SK-N-SH treated with all-trans-retinoic acid at 6 μM for 48 hours (cell line): ENCODE measurements around the gene TGOLN2.

Source experiments
- ATAC-seq: fragments of 200-7000 bp; cut with Tn5 transposase; 3 replicates; pipeline ENCODE4 v1.9.1; 2020; ENCODE audit warnings: mild to moderate bottlenecking, moderate library complexity
- ARNTL ChIP-seq: fragments of 450-650 bp; formaldehyde crosslinking; IDR thresholded peaks from 2 replicates; pipeline ENCODE4 v1.5.0; 2020; ENCODE audit warnings: low read depth, mild to moderate bottlenecking, moderate library complexity, borderline replicate concordance
- BACH2 ChIP-seq: fragments of 250-450 bp; sonication (Bioruptor Pico); IDR thresholded peaks from 2 replicates; pipeline ENCODE4 v1.9.0; 2021; ENCODE audit warnings: mild to moderate bottlenecking, borderline replicate concordance
- CSDC2 ChIP-seq: fragments of 250-450 bp; sonication (Bioruptor Pico); IDR thresholded peaks from 2 replicates; pipeline ENCODE4 v1.5.0; 2020; ENCODE audit warnings: mild to moderate bottlenecking, moderate library complexity
- ESRRG ChIP-seq: fragments of 250-450 bp; sonication (Bioruptor Pico); IDR thresholded peaks from 2 replicates; pipeline ENCODE4 v1.6.1; 2021; ENCODE audit warnings: mild to moderate bottlenecking
- GLIS3 ChIP-seq: fragments of 250-450 bp; sonication (Bioruptor Pico); IDR thresholded peaks from 2 replicates; pipeline ENCODE4 v1.5.0; 2020; ENCODE audit warnings: mild to moderate bottlenecking, moderate library complexity
- ISL1 ChIP-seq: fragments of 250-450 bp; sonication (Bioruptor Pico); IDR thresholded peaks from 2 replicates; pipeline ENCODE4 v2.1.2; 2022; ENCODE audit warnings: mild to moderate bottlenecking, moderate library complexity
- OSR1 ChIP-seq: fragments of 250-450 bp; sonication (Bioruptor Pico); IDR thresholded peaks from 2 replicates; pipeline ENCODE4 v1.8.0; 2022; ENCODE audit warnings: moderate library complexity, mild to moderate bottlenecking, inconsistent platforms
- PATZ1 ChIP-seq: fragments of 250-450 bp; sonication (Bioruptor Pico); IDR thresholded peaks from 2 replicates; pipeline ENCODE4 v1.8.0; 2020; ENCODE audit warnings: mild to moderate bottlenecking, moderate library complexity, borderline replicate concordance
- PPARA ChIP-seq: fragments of 250-450 bp; sonication (Bioruptor Pico); IDR thresholded peaks from 2 replicates; pipeline ENCODE4 v1.5.0; 2020; ENCODE audit warnings: mild to moderate bottlenecking, borderline replicate concordance
- RARB ChIP-seq: fragments of 250-450 bp; sonication (Bioruptor Pico); IDR thresholded peaks from 2 replicates; pipeline ENCODE4 v1.8.0; 2021; ENCODE audit warnings: mild to moderate bottlenecking, moderate library complexity
- SNAI2 ChIP-seq: fragments of 250-450 bp; sonication (Bioruptor Pico); IDR thresholded peaks from 2 replicates; pipeline ENCODE4 v1.5.0; 2020; ENCODE audit warnings: mild to moderate bottlenecking, moderate library complexity
- TCF4 ChIP-seq: fragments of 250-450 bp; sonication (Bioruptor Pico); IDR thresholded peaks from 2 replicates; pipeline ENCODE4 v1.8.0; 2021; ENCODE audit warnings: mild to moderate bottlenecking, moderate library complexity, borderline replicate concordance
- TOX ChIP-seq: fragments of 250-450 bp; sonication (Bioruptor Pico); IDR thresholded peaks from 2 replicates; pipeline ENCODE4 v1.8.0; 2021; ENCODE audit warnings: mild to moderate bottlenecking, moderate library complexity, borderline replicate concordance
- TSHZ2 ChIP-seq: fragments of 250-450 bp; sonication (Bioruptor Pico); IDR thresholded peaks from 2 replicates; pipeline ENCODE4 v1.5.0; 2020; ENCODE audit warnings: mild to moderate bottlenecking, moderate library complexity
- ZC3H10 ChIP-seq: fragments of 250-450 bp; sonication (Bioruptor Pico); IDR thresholded peaks from 2 replicates; pipeline ENCODE4 v1.5.1; 2021; ENCODE audit warnings: mild to moderate bottlenecking, moderate library complexity
- ZFP3 ChIP-seq: fragments of 250-450 bp; sonication (Bioruptor Pico); IDR thresholded peaks from 2 replicates; pipeline ENCODE4 v1.5.0; 2020; ENCODE audit warnings: mild to moderate bottlenecking, moderate library complexity
- ZFP30 ChIP-seq: fragments of 450-650 bp; formaldehyde crosslinking; IDR thresholded peaks from 2 replicates; pipeline ENCODE4 v1.5.0; 2022; ENCODE audit warnings: mild to moderate bottlenecking, moderate library complexity
- ZNF565 ChIP-seq: fragments of 450-650 bp; formaldehyde crosslinking; conservative IDR thresholded peaks from 2 replicates; pipeline ENCODE4 v1.5.0; 2020; ENCODE audit warnings: low read depth, mild to moderate bottlenecking, moderate library complexity
- ZNF70 ChIP-seq: fragments of 450-650 bp; formaldehyde crosslinking; IDR thresholded peaks from 2 replicates; pipeline ENCODE4 v1.5.0; 2020; ENCODE audit warnings: mild to moderate bottlenecking, moderate library complexity
- ZNF8 ChIP-seq: fragments of 450-650 bp; formaldehyde crosslinking; IDR thresholded peaks from 2 replicates; pipeline ENCODE4 v1.5.0; 2020; ENCODE audit warnings: mild to moderate bottlenecking, moderate library complexity
- TF ChIP-seq, protein P1 (sequence below): fragments of 250-450 bp; sonication (Bioruptor Pico); IDR thresholded peaks from 2 replicates; pipeline ENCODE4 v1.5.1; 2021; ENCODE audit warnings: mild to moderate bottlenecking, moderate library complexity
- TF ChIP-seq, protein P2 (sequence below): fragments of 250-450 bp; sonication (Bioruptor Pico); IDR thresholded peaks from 2 replicates; pipeline ENCODE4 v1.5.1; 2020; ENCODE audit warnings: low read depth, mild to moderate bottlenecking, moderate library complexity

Gene TGOLN2

GRCh38 chr2:85283641-85284040 lies 44.1 kb downstream of the TGOLN2 start:
- TF ChIP-seq SNAI2 = no peak
- no peak for TF ChIP-seq TOX
- TF ChIP-seq CSDC2 = no peak
- no peak for TF ChIP-seq TSHZ2 (CRISPR knock-in tag)
- TF ChIP-seq ESRRG (CRISPR knock-in tag) = no peak
- TF ChIP-seq ZNF565 (CRISPR knock-in tag) = no peak
- TF ChIP-seq, protein P1, sequence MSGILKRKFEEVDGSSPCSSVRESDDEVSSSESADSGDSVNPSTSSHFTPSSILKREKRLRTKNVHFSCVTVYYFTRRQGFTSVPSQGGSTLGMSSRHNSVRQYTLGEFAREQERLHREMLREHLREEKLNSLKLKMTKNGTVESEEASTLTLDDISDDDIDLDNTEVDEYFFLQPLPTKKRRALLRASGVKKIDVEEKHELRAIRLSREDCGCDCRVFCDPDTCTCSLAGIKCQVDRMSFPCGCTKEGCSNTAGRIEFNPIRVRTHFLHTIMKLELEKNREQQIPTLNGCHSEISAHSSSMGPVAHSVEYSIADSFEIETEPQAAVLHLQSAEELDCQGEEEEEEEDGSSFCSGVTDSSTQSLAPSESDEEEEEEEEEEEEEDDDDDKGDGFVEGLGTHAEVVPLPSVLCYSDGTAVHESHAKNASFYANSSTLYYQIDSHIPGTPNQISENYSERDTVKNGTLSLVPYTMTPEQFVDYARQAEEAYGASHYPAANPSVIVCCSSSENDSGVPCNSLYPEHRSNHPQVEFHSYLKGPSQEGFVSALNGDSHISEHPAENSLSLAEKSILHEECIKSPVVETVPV (CRISPR knock-in tag) = no peak
- no peak for TF ChIP-seq PATZ1 (CRISPR knock-in tag)
- no peak for TF ChIP-seq ISL1
- no peak for TF ChIP-seq ZFP30 (CRISPR knock-in tag)
- TF ChIP-seq, protein P2, sequence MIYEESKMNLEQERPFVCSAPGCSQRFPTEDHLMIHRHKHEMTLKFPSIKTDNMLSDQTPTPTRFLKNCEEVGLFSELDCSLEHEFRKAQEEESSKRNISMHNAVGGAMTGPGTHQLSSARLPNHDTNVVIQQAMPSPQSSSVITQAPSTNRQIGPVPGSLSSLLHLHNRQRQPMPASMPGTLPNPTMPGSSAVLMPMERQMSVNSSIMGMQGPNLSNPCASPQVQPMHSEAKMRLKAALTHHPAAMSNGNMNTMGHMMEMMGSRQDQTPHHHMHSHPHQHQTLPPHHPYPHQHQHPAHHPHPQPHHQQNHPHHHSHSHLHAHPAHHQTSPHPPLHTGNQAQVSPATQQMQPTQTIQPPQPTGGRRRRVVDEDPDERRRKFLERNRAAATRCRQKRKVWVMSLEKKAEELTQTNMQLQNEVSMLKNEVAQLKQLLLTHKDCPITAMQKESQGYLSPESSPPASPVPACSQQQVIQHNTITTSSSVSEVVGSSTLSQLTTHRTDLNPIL (CRISPR knock-in tag) = no peak
- TF ChIP-seq ARNTL (CRISPR knock-in tag) = no peak
- no peak for TF ChIP-seq RARB
- TF ChIP-seq ZC3H10 (CRISPR knock-in tag) = no peak
- TF ChIP-seq ZFP3 (CRISPR knock-in tag) = no peak
- ATAC-seq = no peak

- TF ChIP-seq ZFP3 (CRISPR knock-in tag) (no peak), ZFP30 (CRISPR knock-in tag) (no peak), PATZ1 (CRISPR knock-in tag) (no peak)
- ATAC-seq = no peak
These were observed 44.9 kb downstream of the TGOLN2 start for GRCh38 chr2:85282914-85283313.

DNA sequence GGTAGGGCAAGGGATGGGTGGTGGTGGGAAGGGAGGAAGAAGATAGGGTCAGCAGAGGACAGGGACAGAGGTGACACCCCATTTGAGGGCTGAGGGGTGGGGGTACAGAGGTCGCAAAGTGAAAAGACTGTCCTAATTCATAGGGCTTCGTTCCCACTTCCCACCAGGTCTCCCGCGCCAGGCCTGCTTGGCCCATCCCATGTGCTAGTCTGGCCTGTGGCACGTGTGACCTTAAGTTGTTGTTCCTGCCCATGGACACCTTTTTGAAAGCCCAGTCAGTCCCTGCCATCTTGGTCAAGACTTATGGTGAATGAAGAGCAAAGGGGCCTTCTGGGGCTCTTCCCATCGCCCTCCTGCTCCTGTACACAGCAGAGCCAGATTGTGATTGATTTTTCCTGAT lies 46.2 kb downstream of the TGOLN2 start:
- no peak for TF ChIP-seq ESRRG (CRISPR knock-in tag)
- no peak for TF ChIP-seq TCF4 (CRISPR knock-in tag)
- no peak for TF ChIP-seq ZFP3 (CRISPR knock-in tag)
- TF ChIP-seq OSR1 (CRISPR knock-in tag) = no peak
- no peak for TF ChIP-seq CSDC2
- TF ChIP-seq ZNF8 (CRISPR knock-in tag) = no peak
- no peak for TF ChIP-seq BACH2
- no peak for TF ChIP-seq GLIS3 (CRISPR knock-in tag)
- no peak for TF ChIP-seq PPARA (CRISPR knock-in tag)
- TF ChIP-seq PATZ1 (CRISPR knock-in tag) = no peak
- no peak for TF ChIP-seq RARB
- no peak for TF ChIP-seq ZFP30 (CRISPR knock-in tag)
- no peak for TF ChIP-seq ZC3H10 (CRISPR knock-in tag)
- TF ChIP-seq, protein P1 (CRISPR knock-in tag) = no peak
- TF ChIP-seq ISL1 = no peak
- TF ChIP-seq ZNF70 (CRISPR knock-in tag) = no peak
- TF ChIP-seq SNAI2 = no peak
- no peak for ATAC-seq
